HG02852 (cell line): ENCODE data around the gene CLSTN1.

Source experiments
- ATAC-seq: cut with Tn5 transposase; IDR thresholded peaks from one replicate; pipeline ENCODE4 v1.9.1; 2021; ENCODE audit warnings: mild to moderate bottlenecking, moderate library complexity; ENCODE audit not compliant: unreplicated experiment

The CLSTN1 gene

GRCh38 chr1:9688599-9688998, 135.2 kb downstream of the CLSTN1 start:
- ATAC-seq: no peak

- no peak for ATAC-seq
Measured at GRCh38 chr1:9687874-9688582, 135.7 kb downstream of the CLSTN1 start.

- ATAC-seq: no peak
Measured at GRCh38 chr1:9687120-9687873, 136.5 kb downstream of the CLSTN1 start.

- ATAC-seq: no peak
Measured at GRCh38 chr1:9684801-9685200, 139.0 kb downstream of the CLSTN1 start.

GRCh38 chr1:9680828-9681227, 142.9 kb downstream of the CLSTN1 start:
- no peak for ATAC-seq

GRCh38 chr1:9680091-9680490, 143.7 kb downstream of the CLSTN1 start:
- no peak for ATAC-seq
